Upper lobe of left lung (tissue), 4 donors: ENCODE results near the gene ARHGAP15.

ENCODE experiments used
- EP300 ChIP-seq, 4 donors: sonication (generic); formaldehyde crosslinking; IDR thresholded peaks; one replicate each; pipeline ENCODE4 v1.5.1; 2017; ENCODE audit warnings: antibody characterized with exemption in 4 of 4, control low read depth in 2 of 4
- POLR2A ChIP-seq, 4 donors: fragments of 450-650 bp; IDR thresholded peaks; one replicate each; pipeline ENCODE4 v1.5.1; 2016 to 2017; ENCODE audit warnings: antibody characterized with exemption in 4 of 4, mild to moderate bottlenecking in 2 of 4
- POLR2AphosphoS5 ChIP-seq, 2 donors: sonication (generic); formaldehyde crosslinking; IDR thresholded peaks; one replicate each; pipeline ENCODE4 v1.5.1; 2017; ENCODE audit warnings: antibody characterized with exemption in 2 of 2
- TF ChIP-seq, protein P1 (sequence below), 6 experiments: fragments of 450-650 bp in 4 of 6; fragments of 200-600 bp in 2 of 6; sonication (generic) in 2 of 6; IDR thresholded peaks; one replicate each; pipeline ENCODE4 v1.5.1; 2016 to 2019; ENCODE audit warnings: antibody characterized with exemption in 6 of 6

DNA sequence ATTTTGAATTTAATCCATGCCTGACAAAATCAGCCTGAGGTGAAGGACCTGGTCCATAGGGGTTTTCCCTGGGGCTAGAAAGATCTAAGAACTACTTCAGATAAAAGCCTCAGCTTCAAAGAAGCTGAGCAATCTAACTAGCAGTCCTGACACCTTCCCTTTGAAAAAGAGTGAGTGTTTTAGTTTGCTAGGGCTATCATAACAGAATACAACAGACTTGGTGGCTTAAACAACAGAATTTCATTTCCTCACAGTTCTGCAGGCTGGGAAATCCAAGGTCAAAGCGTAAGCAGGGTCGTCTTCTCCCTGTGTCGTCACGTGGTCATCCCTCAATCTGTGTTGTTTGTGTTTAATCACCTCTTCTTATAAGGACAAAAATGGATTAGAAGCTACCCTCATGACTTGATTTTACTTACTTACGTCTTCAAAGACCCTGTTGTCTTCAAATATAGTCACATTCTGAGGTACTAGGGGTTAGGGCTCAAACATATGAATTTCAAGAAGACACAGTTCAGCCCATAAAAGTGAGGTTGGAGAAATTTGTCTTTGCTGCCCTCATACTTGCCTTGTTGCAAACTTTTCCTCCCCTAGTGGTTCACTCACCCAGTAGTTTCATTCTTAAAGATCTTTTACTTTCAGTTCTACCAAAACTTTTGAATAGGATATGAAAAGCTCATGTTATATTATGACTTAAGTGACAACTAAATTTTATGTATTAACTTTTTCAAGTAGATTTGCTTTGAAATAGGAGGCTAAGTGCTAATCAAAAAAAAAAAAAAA, 673.8 kb downstream of the ARHGAP15 start:
- TF ChIP-seq POLR2A (IDR thresholded peaks at IDR 0.05) (no peak), EP300 (IDR thresholded peaks at IDR 0.05) (no peak), POLR2AphosphoS5 (IDR thresholded peaks at IDR 0.05) (no peak)
- TF ChIP-seq, protein P1, sequence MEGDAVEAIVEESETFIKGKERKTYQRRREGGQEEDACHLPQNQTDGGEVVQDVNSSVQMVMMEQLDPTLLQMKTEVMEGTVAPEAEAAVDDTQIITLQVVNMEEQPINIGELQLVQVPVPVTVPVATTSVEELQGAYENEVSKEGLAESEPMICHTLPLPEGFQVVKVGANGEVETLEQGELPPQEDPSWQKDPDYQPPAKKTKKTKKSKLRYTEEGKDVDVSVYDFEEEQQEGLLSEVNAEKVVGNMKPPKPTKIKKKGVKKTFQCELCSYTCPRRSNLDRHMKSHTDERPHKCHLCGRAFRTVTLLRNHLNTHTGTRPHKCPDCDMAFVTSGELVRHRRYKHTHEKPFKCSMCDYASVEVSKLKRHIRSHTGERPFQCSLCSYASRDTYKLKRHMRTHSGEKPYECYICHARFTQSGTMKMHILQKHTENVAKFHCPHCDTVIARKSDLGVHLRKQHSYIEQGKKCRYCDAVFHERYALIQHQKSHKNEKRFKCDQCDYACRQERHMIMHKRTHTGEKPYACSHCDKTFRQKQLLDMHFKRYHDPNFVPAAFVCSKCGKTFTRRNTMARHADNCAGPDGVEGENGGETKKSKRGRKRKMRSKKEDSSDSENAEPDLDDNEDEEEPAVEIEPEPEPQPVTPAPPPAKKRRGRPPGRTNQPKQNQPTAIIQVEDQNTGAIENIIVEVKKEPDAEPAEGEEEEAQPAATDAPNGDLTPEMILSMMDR (IDR thresholded peaks at IDR 0.05) = no peak
